A172 (cell line): Measurements from ENCODE around the gene TM4SF5. TPM values are rescaled to one million over a fixed set of nuclear protein-coding genes. Genes with fewer than 3 reads are reported as not detected.
A peak's percentile ranks its signal among the peaks of the same experiment; 100 is the strongest.
"Not testable (repeated sequence)": the region's sequence is repeated elsewhere in the genome, so short reads cannot be mapped to it uniquely, and the experiment has no call there.

Experiments used
- DNase-seq: peaks from one replicate; pipeline ENCODE4 v3.0.0-alpha.2; 2015; ENCODE audit warnings: low spot score
- total RNA-seq: library from RNA; depleted of rRNA; stranded (reverse); fragments of >200 nt; shearing (Covaris generic); gene quantifications from 2 replicates; pipeline ENCODE4 v1.2.3, GENCODE V29; 2014

The TM4SF5 gene
- total RNA-seq, 1 experiment from 2014 or later, result not detected

- DNase-seq, result peak; percentile 78
These were observed 18.4 kb downstream of the TM4SF5 start for GRCh38 chr17:4789951-4790704.

- DNase-seq, result no peak
These were observed 19.0 kb downstream of the TM4SF5 start for GRCh38 chr17:4790705-4791088.

- DNase-seq, result no peak
These were observed 23.5 kb downstream of the TM4SF5 start for GRCh38 chr17:4795168-4795567.

GRCh38 chr17:4796552-4796920 lies 24.9 kb downstream of the TM4SF5 start:
- peak; percentile 49 for DNase-seq

- DNase-seq, result no peak
These were observed 28.9 kb downstream of the TM4SF5 start for GRCh38 chr17:4800462-4801196.

GRCh38 chr17:4802228-4802627 lies 30.5 kb downstream of the TM4SF5 start, which contains the start of gene C17orf114:
Gene C17orf114, minus strand, starts transcription at chr17:4802328.
- DNase-seq, result no peak

- no peak for DNase-seq
These were observed 34.7 kb downstream of the TM4SF5 start for GRCh38 chr17:4806456-4806776.

GRCh38 chr17:4806777-4807604 lies 35.3 kb downstream of the TM4SF5 start, which contains the start of gene PLD2:
Gene PLD2, plus strand, starts transcription at chr17:4807152. Its CDS starts 621 bp downstream, at chr17:4807773.
- peak; percentile 68 for DNase-seq

GRCh38 chr17:4807605-4808377 lies 36.1 kb downstream of the TM4SF5 start:
- DNase-seq, result no peak

- no peak for DNase-seq
These were observed 36.7 kb downstream of the TM4SF5 start for GRCh38 chr17:4808378-4808767.

- no peak for DNase-seq
These were observed 39.1 kb downstream of the TM4SF5 start for GRCh38 chr17:4810696-4811290.

GRCh38 chr17:4811471-4811870 lies 39.8 kb downstream of the TM4SF5 start:
- DNase-seq, result no peak

GRCh38 chr17:4812690-4813089 lies 41.0 kb downstream of the TM4SF5 start:
- DNase-seq, result no peak

GRCh38 chr17:4815043-4815675 lies 43.5 kb downstream of the TM4SF5 start:
- DNase-seq, result no peak

GRCh38 chr17:4816826-4817225 lies 45.1 kb downstream of the TM4SF5 start:
- DNase-seq, result no peak

GRCh38 chr17:4818276-4818675 lies 46.6 kb downstream of the TM4SF5 start:
- no peak for DNase-seq

- no peak for DNase-seq
These were observed 51.1 kb downstream of the TM4SF5 start for GRCh38 chr17:4822835-4823234.

GRCh38 chr17:4823373-4824089 lies 51.8 kb downstream of the TM4SF5 start:
- no peak for DNase-seq

GRCh38 chr17:4827399-4827798 lies 55.7 kb downstream of the TM4SF5 start:
- DNase-seq, result no peak

GRCh38 chr17:4832829-4833177 lies 61.1 kb downstream of the TM4SF5 start:
- not testable (repeated sequence) for DNase-seq
